Smooth muscle cell of the coronary artery (primary cell): ENCODE data around the gene HSFY2. TPM values are rescaled to one million over a fixed set of nuclear protein-coding genes. Genes with fewer than 3 reads are reported as not detected.

ENCODE experiments used
- total RNA-seq: library from RNA; depleted of rRNA; stranded (reverse); fragments of >200 nt; gene quantifications from 2 replicates; pipeline ENCODE4 v1.2.3, GENCODE V29; 2014; ENCODE audit warnings: low replicate concordance

Gene HSFY2, protein sequence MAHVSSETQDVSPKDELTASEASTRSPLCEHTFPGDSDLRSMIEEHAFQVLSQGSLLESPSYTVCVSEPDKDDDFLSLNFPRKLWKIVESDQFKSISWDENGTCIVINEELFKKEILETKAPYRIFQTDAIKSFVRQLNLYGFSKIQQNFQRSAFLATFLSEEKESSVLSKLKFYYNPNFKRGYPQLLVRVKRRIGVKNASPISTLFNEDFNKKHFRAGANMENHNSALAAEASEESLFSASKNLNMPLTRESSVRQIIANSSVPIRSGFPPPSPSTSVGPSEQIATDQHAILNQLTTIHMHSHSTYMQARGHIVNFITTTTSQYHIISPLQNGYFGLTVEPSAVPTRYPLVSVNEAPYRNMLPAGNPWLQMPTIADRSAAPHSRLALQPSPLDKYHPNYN
- total RNA-seq: not detected in 2 replicates

DNA sequence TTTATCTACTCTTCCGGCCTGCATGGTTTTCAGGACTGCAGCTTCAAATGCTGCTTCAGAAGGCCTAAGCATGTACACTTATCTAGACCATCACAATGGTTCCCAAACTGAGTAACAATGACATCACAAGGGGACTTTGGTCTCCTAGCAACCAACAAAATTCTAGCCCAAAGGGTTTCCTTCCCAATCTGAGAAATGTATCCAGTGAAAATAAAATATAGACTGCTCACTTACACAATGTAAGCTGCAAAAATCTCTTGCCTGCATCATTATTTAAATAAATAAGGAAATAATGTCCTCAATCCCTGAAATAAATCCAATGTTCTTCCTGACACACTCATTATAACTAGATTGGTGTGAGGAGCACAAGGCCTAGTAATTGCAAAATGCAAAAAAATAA, at the start of gene HSFY2:
HSFY2 (minus strand) TSS at position 101 of the 400 bp plus-strand sequence. CDS start 117 bp downstream, outside the sequence.

Other genes with a start within 250 kb of the HSFY2 start
- not detected in 2 replicates for gene HSFY1, start 227.0 kb downstream of the HSFY2 start, total RNA-seq